KG1 (cell line): ENCODE results near the gene CAMTA1.

ENCODE experiments used
- DNase-seq: peaks from one replicate; lab custom pipeline; 2025; lab: John Stamatoyannopoulos, UW

The CAMTA1 gene

DNA sequence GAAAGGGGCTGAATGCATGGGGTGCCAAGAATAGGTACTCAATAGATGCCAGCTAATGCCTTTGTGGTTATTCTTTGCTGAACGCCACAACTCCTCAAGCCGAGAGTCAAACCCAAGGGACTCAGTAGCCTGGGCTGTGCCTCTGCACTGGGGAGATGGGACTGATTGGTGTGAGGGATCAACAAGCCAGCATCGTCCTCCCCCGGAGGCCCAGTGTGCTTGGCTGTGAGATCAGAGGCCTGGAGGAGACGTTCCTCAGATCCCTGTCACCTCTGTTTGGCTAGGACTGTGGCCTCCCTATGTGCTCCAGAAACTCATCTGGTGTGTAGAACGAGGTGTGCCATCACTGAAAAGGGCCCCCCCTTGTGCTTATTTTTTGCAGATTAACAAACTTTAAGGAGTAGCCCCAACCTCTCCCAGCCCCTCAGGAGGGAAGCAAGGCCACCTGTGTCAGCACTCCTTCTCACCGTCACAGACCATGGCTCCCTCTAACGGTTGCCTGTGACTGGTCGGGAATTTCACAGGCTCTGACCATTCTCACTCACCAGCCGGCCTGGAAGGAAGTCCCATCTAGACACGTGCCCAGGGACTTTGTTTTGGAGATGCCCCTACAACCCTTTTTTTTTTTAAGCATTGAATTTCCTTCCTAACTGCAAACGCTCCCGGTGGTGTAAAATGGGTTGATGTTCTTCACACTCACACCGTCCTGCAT is 791.8 kb downstream of the CAMTA1 start:
- no peak for DNase-seq

DNA sequence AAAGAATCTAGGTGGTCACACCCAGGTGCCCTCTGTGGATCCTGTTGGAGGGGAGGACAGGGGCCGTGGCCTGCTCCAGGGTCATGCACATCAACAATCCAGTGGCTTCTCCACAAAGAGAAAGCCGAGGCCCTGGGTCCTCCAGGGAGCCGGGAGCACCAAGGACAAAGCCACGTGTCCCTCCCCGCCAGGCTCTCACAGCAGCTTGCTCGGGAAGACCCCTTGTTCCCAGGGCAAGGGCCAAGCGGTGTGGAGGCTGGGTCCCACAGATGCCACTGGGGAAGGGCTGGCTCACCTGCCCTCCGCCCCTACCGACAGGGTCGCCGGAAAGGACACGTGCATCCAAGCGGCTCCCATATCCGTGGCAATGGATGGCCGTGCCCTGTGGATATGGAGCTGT is 793.0 kb downstream of the CAMTA1 start:
- no peak for DNase-seq

DNA sequence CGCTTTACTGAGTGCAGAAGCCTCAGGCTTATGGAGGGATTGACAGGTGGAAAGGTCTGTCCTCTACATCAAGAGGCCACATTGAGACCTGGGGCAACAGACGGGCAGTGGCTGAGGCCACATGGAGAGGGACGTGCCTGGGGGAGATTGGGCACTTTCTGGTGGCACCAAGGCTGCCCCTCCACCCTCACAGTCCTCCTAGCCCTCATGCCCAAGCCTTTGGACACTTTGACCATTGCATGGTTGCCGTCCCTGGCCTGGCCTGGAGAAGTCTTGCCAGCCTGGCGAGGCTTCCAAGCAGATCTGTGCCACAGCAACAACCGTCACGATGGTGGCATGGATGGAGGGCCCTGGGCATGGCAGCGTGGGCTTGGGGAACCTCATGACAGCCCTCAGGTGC is 793.8 kb downstream of the CAMTA1 start:
- DNase-seq = no peak

DNA sequence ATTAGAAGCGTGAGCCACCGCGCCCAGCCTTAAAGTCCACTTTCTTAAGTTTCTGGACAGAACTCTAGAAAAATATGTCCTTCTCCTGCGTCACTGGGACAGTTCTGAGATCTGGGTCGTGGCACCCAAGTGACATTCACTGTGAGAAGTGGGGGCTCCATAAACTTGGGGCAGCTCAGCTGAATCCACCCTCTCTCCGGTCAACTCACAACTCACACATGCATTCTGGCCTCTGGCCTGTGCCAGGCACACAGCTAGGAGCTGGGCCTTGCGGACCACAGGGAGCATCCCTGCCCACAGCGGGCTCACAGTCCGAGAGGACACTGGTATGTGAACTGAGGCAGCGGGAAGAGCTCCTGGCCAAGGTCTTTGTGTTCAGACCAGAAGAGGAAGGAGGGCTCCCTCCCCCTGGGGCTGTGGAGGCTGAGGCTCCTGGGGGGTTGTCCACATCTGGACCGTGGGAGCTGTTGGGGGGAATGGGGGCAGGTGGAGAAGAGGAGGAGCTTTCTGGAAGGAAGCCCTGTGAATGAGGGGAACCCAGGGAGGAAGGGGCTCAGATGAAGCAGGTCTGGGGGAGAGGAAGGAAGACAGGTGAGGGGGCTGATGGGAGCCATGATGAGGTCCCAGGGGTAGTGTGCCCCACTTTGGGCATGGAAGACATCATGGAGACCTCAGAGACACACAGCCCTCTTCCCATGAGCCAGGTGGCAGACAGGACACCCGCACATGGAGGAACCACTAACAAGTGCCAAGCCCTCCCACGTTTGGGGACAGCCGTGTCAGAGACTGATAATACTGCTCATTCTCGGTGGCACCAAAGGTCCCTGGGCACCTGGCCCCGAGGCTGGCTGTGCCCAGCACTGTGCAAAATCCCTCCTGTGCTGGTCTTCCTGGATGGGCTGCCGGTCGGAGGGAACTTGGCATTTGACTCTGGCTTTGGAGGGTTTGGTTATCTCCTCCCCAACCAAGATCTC is 794.9 kb downstream of the CAMTA1 start:
- no peak for DNase-seq

GRCh38 chr1:7580923-7581753 is 795.9 kb downstream of the CAMTA1 start:
- DNase-seq = no peak

DNA sequence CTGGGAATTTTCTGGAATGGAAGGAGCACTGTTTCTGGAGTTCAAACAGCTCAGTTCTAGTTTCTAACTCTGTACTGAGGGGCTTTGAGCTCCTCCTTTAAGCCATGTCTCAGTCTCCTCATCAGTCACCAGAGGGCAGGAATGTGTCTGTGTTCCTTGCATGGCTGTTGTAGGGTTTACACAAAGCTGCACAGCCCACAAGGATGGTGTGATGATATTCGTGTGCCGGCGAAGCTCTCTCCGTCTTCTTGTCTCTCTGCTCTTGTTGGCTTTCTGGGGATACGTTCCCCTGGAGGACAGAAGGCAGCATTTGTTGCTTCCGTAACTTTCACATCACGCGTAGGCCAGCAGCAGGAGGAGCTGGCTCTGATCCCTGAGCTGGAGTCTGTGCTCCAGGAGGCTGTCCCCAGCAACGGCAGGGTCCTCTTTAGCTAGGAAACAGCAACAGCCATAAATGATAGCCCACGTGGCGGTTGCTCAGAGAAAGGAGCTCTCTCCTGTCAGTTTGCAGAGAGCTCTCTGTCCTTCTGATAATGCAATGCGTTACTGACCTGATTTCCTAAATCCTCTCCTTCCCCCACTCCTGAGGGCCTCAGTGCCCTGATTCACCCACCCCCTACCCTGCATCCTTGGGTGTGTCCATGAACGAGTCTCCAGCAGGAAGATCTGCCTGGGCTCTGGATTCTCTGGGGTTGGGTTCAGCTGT is 796.7 kb downstream of the CAMTA1 start:
- DNase-seq = no peak

DNA sequence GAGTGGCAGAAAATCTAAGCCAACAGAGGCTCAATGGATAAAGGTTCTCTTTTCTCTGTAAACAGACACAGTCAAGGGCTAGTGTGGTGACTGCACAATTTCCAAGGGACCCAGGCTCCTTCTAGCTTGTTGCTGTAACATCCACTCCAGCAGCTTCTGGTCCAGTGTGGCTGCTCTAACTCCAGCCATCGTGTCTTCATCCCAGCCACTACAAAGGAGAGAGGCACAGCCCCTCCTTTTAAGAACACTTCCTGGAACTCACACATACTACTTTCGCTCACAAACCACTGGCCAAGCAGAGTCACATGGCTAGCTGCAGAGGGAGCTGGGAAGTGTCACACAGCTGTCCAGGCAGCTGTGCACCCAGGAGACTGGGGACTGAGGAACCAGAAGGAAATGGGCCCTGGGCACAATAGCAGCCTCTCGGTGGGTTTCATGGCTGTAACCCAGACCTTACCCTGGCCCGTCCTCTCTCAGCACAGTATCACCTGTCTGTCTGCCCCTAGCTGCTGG is 797.3 kb downstream of the CAMTA1 start:
- no peak for DNase-seq

DNA sequence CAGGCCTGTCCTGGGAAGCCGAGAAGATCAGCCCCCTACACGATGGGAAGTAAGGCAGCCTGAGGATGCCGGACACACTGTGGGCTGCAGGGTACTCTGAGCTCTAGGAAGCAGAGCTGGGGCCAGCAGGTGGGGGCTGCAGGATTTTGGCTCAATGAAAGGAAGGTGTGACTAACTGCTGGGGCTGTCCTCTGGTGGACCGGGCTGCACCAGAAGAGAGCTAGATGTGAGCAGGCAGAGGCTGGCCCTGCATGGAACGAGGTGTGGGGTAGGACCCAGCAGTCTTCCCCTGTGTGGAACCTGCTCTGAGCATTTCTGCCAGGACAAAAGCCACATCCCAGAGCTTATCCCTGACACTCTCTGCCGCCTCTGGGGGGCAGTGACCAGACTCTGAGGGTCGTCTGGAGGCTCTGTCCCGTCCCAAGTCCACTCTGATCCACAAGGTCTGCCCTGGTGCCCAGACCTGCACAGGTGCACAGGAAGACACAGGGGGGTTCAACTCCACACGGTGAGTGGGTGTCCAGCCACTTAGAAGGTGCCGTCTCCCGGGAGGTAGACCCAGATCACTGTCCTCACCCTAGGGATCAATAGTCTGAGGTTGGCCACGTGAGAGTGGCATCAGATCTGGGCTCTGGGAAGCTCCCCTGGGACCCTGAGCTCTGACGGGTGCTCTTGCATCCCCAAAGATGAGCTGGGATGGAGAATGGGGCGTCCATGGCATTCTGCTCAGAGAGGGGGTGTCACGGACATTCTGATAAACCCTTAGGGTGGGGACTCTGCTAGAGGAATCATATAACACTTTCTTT is 798.2 kb downstream of the CAMTA1 start:
- no peak for DNase-seq

GRCh38 chr1:7584157-7584556 is 798.9 kb downstream of the CAMTA1 start:
- DNase-seq = no peak

- DNase-seq = no peak
Observed at GRCh38 chr1:7584643-7585042, 799.4 kb downstream of the CAMTA1 start.

DNA sequence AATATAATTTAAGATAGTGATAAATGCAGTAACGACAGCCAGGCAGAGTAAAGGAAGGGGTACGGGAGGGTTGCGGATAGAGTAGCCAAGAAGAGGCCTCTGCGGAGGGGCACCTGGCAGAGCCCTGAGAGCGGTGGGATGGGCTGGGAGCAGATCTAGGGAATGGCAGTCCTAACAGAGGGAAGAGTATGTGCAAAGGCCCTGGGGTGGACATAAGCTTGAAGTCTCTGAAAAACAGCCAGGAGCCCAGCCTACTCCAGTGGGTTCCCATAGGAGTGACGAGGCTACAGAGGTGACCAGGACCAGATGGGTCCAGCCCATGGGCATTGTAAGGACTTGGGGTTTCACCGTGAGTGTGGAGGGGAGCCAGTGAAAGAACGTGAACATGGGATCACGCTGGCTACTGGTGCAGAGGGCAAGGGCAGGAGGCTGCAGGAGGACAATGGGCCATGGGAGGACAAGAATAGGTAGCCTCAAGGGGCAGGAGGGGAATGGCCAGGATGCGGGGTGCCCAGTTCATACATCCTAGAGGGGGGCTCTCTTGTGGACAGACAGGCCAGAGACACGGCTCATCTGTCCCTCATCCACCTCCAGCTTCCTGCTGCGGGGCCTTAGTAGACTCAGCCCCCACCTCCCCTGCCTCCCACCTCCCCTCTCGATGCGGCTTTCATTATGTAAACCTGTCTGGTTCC is 800.1 kb downstream of the CAMTA1 start:
- DNase-seq = no peak

- DNase-seq = no peak
Observed at GRCh38 chr1:7586031-7586941, 801.0 kb downstream of the CAMTA1 start.

GRCh38 chr1:7587108-7587772 is 802.0 kb downstream of the CAMTA1 start:
- no peak for DNase-seq

- DNase-seq = no peak
Observed at GRCh38 chr1:7587773-7588456, 802.7 kb downstream of the CAMTA1 start.

- DNase-seq = no peak
Observed at GRCh38 chr1:7588457-7588827, 803.2 kb downstream of the CAMTA1 start.

- DNase-seq = no peak
Observed at GRCh38 chr1:7589080-7589735, 804.0 kb downstream of the CAMTA1 start.

DNA sequence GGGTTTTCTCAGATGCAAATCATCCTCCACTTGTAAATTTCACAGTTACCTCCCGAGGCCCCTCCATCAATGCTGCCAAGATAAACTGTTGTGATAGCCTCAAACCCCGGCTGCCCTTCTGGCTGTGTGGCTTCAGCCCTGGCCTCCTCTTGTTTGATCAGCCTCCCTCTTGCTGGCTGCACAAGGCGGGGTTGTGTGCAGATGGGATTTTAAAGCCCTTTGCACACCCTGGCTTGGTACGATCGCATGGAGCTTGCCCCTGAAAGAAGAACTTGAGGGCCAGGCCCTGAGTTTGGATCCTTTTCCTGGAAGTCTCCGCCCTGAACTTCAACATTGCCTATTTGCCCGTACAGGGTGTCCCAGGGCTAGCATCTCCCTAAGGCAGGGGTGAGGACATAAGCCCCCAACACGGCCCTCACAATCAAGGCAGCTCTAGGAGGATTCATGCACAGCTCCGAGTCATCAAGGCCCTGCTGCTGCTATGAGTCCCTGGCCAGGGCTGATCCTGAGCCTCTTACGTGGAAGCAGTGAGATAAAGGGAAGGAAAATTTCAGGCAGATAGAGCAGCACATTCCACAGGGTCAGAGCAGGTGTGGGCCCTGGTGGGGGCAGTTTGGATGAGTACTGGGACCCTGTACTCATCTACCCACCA is 804.6 kb downstream of the CAMTA1 start:
- DNase-seq = no peak
